WTC11 (cell line): Measurements from ENCODE around the gene PIF1. TPM values are rescaled to one million over a fixed set of nuclear protein-coding genes. Genes with fewer than 3 reads are reported as not detected.

Source experiments
- ATAC-seq: fragments of 200-7000 bp; cut with Tn5 transposase; 2 replicates; pipeline ENCODE4 v1.10.0; 2021; ENCODE audit warnings: mild to moderate bottlenecking, moderate library complexity
- CTCF ChIA-PET: fragments of 300-600 bp; sonication (Branson Sonifier 250); formaldehyde crosslinking; loops from one replicate; lab custom pipeline; 2021; ENCODE audit warnings: antibody characterized with exemption; lab: Charles Lee
- POLR2A ChIA-PET: fragments of 350-600 bp; sonication (Branson Sonifier 250); formaldehyde crosslinking; loops from one replicate; lab custom pipeline; 2021; ENCODE audit warnings: antibody characterized with exemption; lab: Charles Lee
- DNase-seq: peaks from one replicate; pipeline ENCODE4 v3.0.0; 2021; ENCODE audit warnings: low spot score
- H3K27ac Mint-ChIP-seq: 2 replicates; pipeline ENCODE4 v1.8.0; 2021; ENCODE audit warnings: mixed read lengths
- H3K27me3 Mint-ChIP-seq: 2 replicates; pipeline ENCODE4 v1.8.0; 2021; ENCODE audit warnings: low read depth, mild to moderate bottlenecking, moderate library complexity, mixed read lengths
- H3K36me3 Mint-ChIP-seq: 2 replicates; pipeline ENCODE4 v1.8.0; 2021; ENCODE audit warnings: mixed read lengths
- H3K4me1 Mint-ChIP-seq: 2 replicates; pipeline ENCODE4 v1.8.0; 2022; ENCODE audit warnings: mixed read lengths
- H3K4me3 Mint-ChIP-seq: 2 replicates; pipeline ENCODE4 v1.8.0; 2021; ENCODE audit warnings: mild to moderate bottlenecking, moderate library complexity, mixed read lengths
- H3K9me3 Mint-ChIP-seq: 2 replicates; pipeline ENCODE4 v1.8.0; 2021; ENCODE audit warnings: mixed read lengths
- ATF1 ChIP-seq: sonication (generic); formaldehyde crosslinking; IDR thresholded peaks from 2 replicates; pipeline ENCODE4 v1.8.1; 2023; ENCODE audit warnings: mild to moderate bottlenecking, moderate library complexity, missing genetic modification reagents
- ATF3 ChIP-seq: sonication (generic); formaldehyde crosslinking; conservative IDR thresholded peaks from 2 replicates; pipeline ENCODE4 v1.8.1; 2022; ENCODE audit warnings: mild to moderate bottlenecking, missing genetic modification reagents
- FOXJ3 ChIP-seq: sonication (generic); formaldehyde crosslinking; IDR thresholded peaks from 2 replicates; pipeline ENCODE4 v1.9.0; 2021; ENCODE audit warnings: missing genetic modification reagents, mild to moderate bottlenecking, borderline replicate concordance
- IRF1 ChIP-seq: sonication (generic); formaldehyde crosslinking; IDR thresholded peaks from 2 replicates; pipeline ENCODE4 v1.8.0; 2023; ENCODE audit warnings: missing genetic modification reagents
- JUN ChIP-seq: sonication (generic); formaldehyde crosslinking; IDR thresholded peaks from 2 replicates; pipeline ENCODE4 v1.8.0; 2023; ENCODE audit warnings: mild to moderate bottlenecking, missing genetic modification reagents
- KAT7 ChIP-seq: sonication (generic); formaldehyde crosslinking; IDR thresholded peaks from 2 replicates; pipeline ENCODE4 v1.8.1; 2023; ENCODE audit warnings: missing genetic modification reagents, mild to moderate bottlenecking, borderline replicate concordance
- MXD4 ChIP-seq: fragments of 250-450 bp; sonication (Bioruptor Pico); IDR thresholded peaks from 2 replicates; pipeline ENCODE4 v1.8.0; 2021; ENCODE audit warnings: mild to moderate bottlenecking, moderate library complexity, borderline replicate concordance
- NFATC4 ChIP-seq: fragments of 250-450 bp; sonication (Bioruptor Pico); IDR thresholded peaks from 2 replicates; pipeline ENCODE4 v1.9.0; 2021; ENCODE audit warnings: mild to moderate bottlenecking
- SOX15 ChIP-seq: fragments of 250-450 bp; sonication (Bioruptor Pico); IDR thresholded peaks from 2 replicates; pipeline ENCODE4 v1.9.0; 2021; ENCODE audit warnings: mild to moderate bottlenecking
- TEAD4 ChIP-seq: sonication (generic); formaldehyde crosslinking; IDR thresholded peaks from 2 replicates; pipeline ENCODE4 v1.8.0; 2022; ENCODE audit warnings: mild to moderate bottlenecking, missing genetic modification reagents
- TP53 ChIP-seq: sonication (generic); formaldehyde crosslinking; IDR thresholded peaks from 2 replicates; pipeline ENCODE4 v1.8.1; 2023; ENCODE audit warnings: mild to moderate bottlenecking, missing genetic modification reagents
- ZNF138 ChIP-seq: sonication (generic); formaldehyde crosslinking; conservative IDR thresholded peaks from 2 replicates; pipeline ENCODE4 v1.8.1; 2022; ENCODE audit warnings: mild to moderate bottlenecking, moderate library complexity, missing genetic modification reagents
- ZNF232 ChIP-seq: sonication (generic); formaldehyde crosslinking; IDR thresholded peaks from 2 replicates; pipeline ENCODE4 v1.8.0; 2022; ENCODE audit warnings: mild to moderate bottlenecking, missing genetic modification reagents
- ZNF263 ChIP-seq: sonication (generic); formaldehyde crosslinking; IDR thresholded peaks from 2 replicates; pipeline ENCODE4 v1.8.1; 2022; ENCODE audit warnings: low read depth, mild to moderate bottlenecking, moderate library complexity, missing genetic modification reagents
- ZNF396 ChIP-seq: fragments of 250-450 bp; sonication (Bioruptor Pico); IDR thresholded peaks from 2 replicates; pipeline ENCODE4 v1.8.0; 2021; ENCODE audit warnings: mild to moderate bottlenecking, moderate library complexity, borderline replicate concordance
- ZNF423 ChIP-seq: fragments of 250-450 bp; sonication (Bioruptor Pico); IDR thresholded peaks from 2 replicates; pipeline ENCODE4 v2.1.2; 2022; ENCODE audit warnings: mild to moderate bottlenecking, moderate library complexity
- ZNF425 ChIP-seq: fragments of 250-450 bp; sonication (Bioruptor Pico); conservative IDR thresholded peaks from 2 replicates; pipeline ENCODE4 v1.9.0; 2021; ENCODE audit warnings: mild to moderate bottlenecking
- ZSCAN18 ChIP-seq: fragments of 250-450 bp; sonication (Bioruptor Pico); IDR thresholded peaks from 2 replicates; pipeline ENCODE4 v2.1.2; 2022; ENCODE audit warnings: mild to moderate bottlenecking, moderate library complexity
- total RNA-seq: library from RNA; stranded (reverse); gene quantifications from 3 replicates; pipeline ENCODE4 v1.2.3, GENCODE V29; 2021
- TF ChIP-seq, protein P1 (sequence below): sonication (generic); formaldehyde crosslinking; IDR thresholded peaks from 2 replicates; pipeline ENCODE4 v1.8.0; 2023; ENCODE audit warnings: mild to moderate bottlenecking, missing genetic modification reagents
- TF ChIP-seq, protein P2 (sequence below): sonication (generic); formaldehyde crosslinking; IDR thresholded peaks from 2 replicates; pipeline ENCODE4 v1.8.1; 2022; ENCODE audit warnings: low read depth, mild to moderate bottlenecking, moderate library complexity, missing genetic modification reagents, borderline replicate concordance
- TF ChIP-seq, protein P3 (sequence below): fragments of 250-450 bp; sonication (Bioruptor Pico); IDR thresholded peaks from 2 replicates; pipeline ENCODE4 v1.9.0; 2021; ENCODE audit warnings: mild to moderate bottlenecking, borderline replicate concordance

PIF1 gene
- total RNA-seq, 1 experiment from 2014 or later, result 249 TPM

GRCh38 chr15:64847448-64847847 lies 22.0 kb upstream of the PIF1 start:
- no peak for ATAC-seq
- no peaks in the 10 kb centered on the region for H3K9me3 Mint-ChIP-seq
- peaks cover 70% of the 10 kb centered on the region for H3K4me1 Mint-ChIP-seq
- H3K36me3 Mint-ChIP-seq, result peaks cover 27% of the 10 kb centered on the region
- TF ChIP-seq ZNF396 (CRISPR knock-in tag) (no peak), ZNF138 (CRISPR knock-in tag) (no peak), IRF1 (no peak), SOX15 (CRISPR knock-in tag) (no peak), ZSCAN18 (CRISPR knock-in tag) (no peak), FOXJ3 (CRISPR knock-in tag) (no peak), ZNF232 (CRISPR knock-in tag) (no peak)
- TF ChIP-seq, protein P1, sequence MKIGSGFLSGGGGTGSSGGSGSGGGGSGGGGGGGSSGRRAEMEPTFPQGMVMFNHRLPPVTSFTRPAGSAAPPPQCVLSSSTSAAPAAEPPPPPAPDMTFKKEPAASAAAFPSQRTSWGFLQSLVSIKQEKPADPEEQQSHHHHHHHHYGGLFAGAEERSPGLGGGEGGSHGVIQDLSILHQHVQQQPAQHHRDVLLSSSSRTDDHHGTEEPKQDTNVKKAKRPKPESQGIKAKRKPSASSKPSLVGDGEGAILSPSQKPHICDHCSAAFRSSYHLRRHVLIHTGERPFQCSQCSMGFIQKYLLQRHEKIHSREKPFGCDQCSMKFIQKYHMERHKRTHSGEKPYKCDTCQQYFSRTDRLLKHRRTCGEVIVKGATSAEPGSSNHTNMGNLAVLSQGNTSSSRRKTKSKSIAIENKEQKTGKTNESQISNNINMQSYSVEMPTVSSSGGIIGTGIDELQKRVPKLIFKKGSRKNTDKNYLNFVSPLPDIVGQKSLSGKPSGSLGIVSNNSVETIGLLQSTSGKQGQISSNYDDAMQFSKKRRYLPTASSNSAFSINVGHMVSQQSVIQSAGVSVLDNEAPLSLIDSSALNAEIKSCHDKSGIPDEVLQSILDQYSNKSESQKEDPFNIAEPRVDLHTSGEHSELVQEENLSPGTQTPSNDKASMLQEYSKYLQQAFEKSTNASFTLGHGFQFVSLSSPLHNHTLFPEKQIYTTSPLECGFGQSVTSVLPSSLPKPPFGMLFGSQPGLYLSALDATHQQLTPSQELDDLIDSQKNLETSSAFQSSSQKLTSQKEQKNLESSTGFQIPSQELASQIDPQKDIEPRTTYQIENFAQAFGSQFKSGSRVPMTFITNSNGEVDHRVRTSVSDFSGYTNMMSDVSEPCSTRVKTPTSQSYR (CRISPR knock-in tag), result no peak
- TF ChIP-seq, protein P2, sequence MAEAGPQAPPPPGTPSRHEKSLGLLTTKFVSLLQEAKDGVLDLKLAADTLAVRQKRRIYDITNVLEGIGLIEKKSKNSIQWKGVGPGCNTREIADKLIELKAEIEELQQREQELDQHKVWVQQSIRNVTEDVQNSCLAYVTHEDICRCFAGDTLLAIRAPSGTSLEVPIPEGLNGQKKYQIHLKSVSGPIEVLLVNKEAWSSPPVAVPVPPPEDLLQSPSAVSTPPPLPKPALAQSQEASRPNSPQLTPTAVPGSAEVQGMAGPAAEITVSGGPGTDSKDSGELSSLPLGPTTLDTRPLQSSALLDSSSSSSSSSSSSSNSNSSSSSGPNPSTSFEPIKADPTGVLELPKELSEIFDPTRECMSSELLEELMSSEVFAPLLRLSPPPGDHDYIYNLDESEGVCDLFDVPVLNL (CRISPR knock-in tag), result no peak
- TF ChIP-seq, all 79 proteins: peak for 0
- DNase-seq, result no peak
- H3K27me3 Mint-ChIP-seq, result no peaks in the 10 kb centered on the region
- CTCF ChIA-PET, result interaction anchor here (0.9 to 1.3 kb wide), 3 partner anchors 9 to 47 kb away, joined by 3 read pairs; no protein-coding TSS in a partner anchor
- peak overlapping the region; percentile 32; the same call in 1 of the 2 replicates for H3K27ac Mint-ChIP-seq
- no peak overlapping the region for H3K4me3 Mint-ChIP-seq
- POLR2A ChIA-PET, result no interaction called here

DNA sequence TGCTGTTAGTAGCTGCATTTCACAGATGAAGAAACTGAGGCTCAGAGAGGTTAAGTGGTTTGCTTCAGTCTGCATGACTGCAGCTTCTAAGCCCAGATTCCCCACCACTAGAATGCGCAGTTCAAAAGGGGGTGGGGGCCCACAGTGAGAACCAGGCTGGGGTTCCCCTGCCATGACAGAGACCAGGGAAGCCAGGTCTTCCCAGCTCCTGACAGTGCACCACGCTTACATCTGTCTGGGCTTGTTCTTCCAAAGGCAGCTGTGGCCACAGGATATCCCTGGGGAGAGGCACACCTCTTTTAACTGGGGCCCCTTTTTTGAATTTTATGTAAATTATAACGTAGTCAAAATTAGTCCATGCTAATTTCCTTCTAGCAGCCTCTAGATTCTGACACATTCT lies 21.6 kb upstream of the PIF1 start:
- no peaks in the 10 kb centered on the region for H3K27me3 Mint-ChIP-seq
- no peak overlapping the region for H3K27ac Mint-ChIP-seq
- ChIA-PET CTCF (interaction anchor here (0.9 to 1.3 kb wide), 2 partner anchors 9 to 11 kb away, joined by 3 read pairs; no protein-coding TSS in a partner anchor), POLR2A (no interaction called here)
- DNase-seq (no peak), ATAC-seq (no peak)
- H3K4me3 Mint-ChIP-seq, result no peak overlapping the region
- H3K9me3 Mint-ChIP-seq, result no peaks in the 10 kb centered on the region
- peaks cover 69% of the 10 kb centered on the region for H3K4me1 Mint-ChIP-seq
- H3K36me3 Mint-ChIP-seq, result peaks cover 25% of the 10 kb centered on the region
- TF ChIP-seq ZNF425 (CRISPR knock-in tag), result no peak
- TF ChIP-seq, protein P2 (CRISPR knock-in tag), result no peak
- no peak for TF ChIP-seq MXD4 (CRISPR knock-in tag)
- no peak for TF ChIP-seq TEAD4 (CRISPR knock-in tag)
- TF ChIP-seq, protein P3, sequence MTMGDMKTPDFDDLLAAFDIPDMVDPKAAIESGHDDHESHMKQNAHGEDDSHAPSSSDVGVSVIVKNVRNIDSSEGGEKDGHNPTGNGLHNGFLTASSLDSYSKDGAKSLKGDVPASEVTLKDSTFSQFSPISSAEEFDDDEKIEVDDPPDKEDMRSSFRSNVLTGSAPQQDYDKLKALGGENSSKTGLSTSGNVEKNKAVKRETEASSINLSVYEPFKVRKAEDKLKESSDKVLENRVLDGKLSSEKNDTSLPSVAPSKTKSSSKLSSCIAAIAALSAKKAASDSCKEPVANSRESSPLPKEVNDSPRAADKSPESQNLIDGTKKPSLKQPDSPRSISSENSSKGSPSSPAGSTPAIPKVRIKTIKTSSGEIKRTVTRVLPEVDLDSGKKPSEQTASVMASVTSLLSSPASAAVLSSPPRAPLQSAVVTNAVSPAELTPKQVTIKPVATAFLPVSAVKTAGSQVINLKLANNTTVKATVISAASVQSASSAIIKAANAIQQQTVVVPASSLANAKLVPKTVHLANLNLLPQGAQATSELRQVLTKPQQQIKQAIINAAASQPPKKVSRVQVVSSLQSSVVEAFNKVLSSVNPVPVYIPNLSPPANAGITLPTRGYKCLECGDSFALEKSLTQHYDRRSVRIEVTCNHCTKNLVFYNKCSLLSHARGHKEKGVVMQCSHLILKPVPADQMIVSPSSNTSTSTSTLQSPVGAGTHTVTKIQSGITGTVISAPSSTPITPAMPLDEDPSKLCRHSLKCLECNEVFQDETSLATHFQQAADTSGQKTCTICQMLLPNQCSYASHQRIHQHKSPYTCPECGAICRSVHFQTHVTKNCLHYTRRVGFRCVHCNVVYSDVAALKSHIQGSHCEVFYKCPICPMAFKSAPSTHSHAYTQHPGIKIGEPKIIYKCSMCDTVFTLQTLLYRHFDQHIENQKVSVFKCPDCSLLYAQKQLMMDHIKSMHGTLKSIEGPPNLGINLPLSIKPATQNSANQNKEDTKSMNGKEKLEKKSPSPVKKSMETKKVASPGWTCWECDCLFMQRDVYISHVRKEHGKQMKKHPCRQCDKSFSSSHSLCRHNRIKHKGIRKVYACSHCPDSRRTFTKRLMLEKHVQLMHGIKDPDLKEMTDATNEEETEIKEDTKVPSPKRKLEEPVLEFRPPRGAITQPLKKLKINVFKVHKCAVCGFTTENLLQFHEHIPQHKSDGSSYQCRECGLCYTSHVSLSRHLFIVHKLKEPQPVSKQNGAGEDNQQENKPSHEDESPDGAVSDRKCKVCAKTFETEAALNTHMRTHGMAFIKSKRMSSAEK (CRISPR knock-in tag), result no peak
- TF ChIP-seq TP53 (CRISPR knock-in tag), result no peak
- TF ChIP-seq ZNF423 (CRISPR knock-in tag), result no peak
- no peak for TF ChIP-seq JUN (CRISPR knock-in tag)
- no peak for TF ChIP-seq KAT7 (CRISPR knock-in tag)
- TF ChIP-seq ATF1 (CRISPR knock-in tag), result no peak
- no peak for TF ChIP-seq NFATC4 (CRISPR knock-in tag)
- no peak for TF ChIP-seq ATF3 (CRISPR knock-in tag)
- TF ChIP-seq ZNF396 (CRISPR knock-in tag), result no peak
- no peak for TF ChIP-seq ZNF263 (CRISPR knock-in tag)
